Mammary epithelial cell (primary cell): Measurements from ENCODE around the gene SSBP4.

Experiments used
- CTCF ChIP-seq, 2 donors: IDR thresholded peaks in 1 of 2; conservative IDR thresholded peaks in 1 of 2; 2 replicates each; pipeline ENCODE4 v1.5.1; 2011 to 2012; ENCODE audit warnings: inconsistent platforms in 2 of 2, low read length in 2 of 2, mild to moderate bottlenecking in 2 of 2, control low read depth in 1 of 2, low read depth in 1 of 2; ENCODE audit not compliant: insufficient read depth in 1 of 2; ENCODE audit errors: extremely low read depth in 1 of 2
- EZH2 ChIP-seq: IDR thresholded peaks from 2 replicates; pipeline ENCODE4 v1.6.1; 2012; ENCODE audit warnings: low read length, inconsistent platforms, borderline replicate concordance

DNA sequence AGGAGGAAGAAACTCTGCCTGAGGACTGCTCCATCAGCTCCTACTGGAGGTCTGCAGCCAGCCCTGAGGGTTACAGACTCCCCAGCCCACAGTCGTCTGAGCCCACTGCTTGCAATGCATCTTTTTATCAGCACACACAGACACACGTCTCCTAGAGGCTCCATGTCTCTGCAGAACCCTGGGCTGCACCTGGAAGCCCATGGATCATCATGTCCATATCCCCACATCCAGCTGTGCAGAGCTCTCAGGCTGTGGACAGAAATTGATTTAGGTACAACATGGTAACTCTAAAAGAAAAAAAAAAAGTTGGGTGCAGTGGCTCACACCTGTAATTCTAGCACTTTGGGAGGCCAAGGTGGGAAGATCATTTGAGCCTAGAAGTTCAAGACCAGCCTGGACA, 51.6 kb downstream of the SSBP4 start:
- TF ChIP-seq EZH2 (no peak), CTCF (conservative IDR thresholded peaks at IDR 0.05 in 1 of 2, IDR thresholded peaks at IDR 0.05 in 1 of 2; ENCODE audit: extremely low read depth in 1 of 2, insufficient read depth in 1 of 2, low read depth in 1 of 2, low read length in 2 of 2) (no peak)
